HG02588 (cell line): ENCODE measurements around the gene PRR5.

Experiments
- ATAC-seq: cut with Tn5 transposase; IDR thresholded peaks from one replicate; pipeline ENCODE4 v1.9.1; 2021; ENCODE audit warnings: mild to moderate bottlenecking, moderate library complexity; ENCODE audit not compliant: unreplicated experiment

Gene PRR5

GRCh38 chr22:44711690-44712555 is 9.9 kb downstream of the PRR5 start:
- no peak for ATAC-seq

- no peak for ATAC-seq
These were observed 11.0 kb downstream of the PRR5 start for GRCh38 chr22:44712962-44713361.

DNA sequence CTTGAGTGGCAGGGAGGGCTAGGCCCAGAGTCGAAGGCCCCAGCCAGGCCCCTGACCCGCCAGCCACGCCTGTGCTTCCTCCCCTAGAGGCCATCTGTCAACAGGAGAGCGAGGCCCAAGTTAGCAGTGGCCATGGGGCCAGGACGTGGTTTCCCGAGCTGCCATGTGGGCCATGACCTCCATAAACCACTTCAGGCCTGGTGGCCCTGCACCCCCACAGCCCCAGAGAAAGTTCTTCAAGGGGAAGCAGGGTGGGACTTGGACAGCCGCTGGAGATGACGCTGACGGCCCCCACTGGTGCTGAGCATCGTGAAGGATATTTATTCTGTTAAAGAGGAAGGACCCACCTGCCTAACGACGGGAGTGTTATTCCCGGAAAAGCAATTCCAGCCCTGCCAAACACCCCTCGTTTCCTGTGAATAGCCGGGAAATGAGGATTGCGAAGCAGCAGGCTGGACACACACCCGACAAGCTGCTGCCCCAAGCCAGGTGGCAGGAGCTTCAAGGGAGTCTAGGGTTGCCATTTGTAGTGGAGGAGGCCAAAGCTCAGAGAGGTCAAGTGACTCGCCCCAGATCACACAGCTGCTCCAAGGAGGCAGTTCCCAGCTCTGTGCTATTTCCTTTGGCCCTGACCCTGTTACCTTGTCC is 12.8 kb downstream of the PRR5 start:
- ATAC-seq, result no peak

DNA sequence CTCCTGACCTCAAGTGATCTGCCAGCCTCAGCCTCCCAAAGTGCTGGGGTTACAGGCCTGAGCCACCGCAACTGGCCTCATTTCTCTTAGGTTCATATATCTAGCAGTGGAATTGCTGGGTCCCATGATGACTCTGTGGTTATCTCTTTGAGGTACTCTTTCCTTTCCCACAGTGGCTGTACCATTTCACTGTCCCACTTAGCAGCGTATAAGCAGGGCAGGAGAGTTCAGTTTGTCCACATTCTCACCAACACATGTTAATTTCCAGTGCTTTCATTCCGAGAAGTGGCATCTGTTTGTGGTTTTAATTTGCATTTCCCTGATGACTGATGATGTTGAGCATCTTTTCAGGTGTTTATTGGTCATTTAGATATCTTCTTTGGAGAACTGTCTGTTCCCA is 16.4 kb downstream of the PRR5 start:
- no peak for ATAC-seq

GRCh38 chr22:44719586-44720368 is 17.8 kb downstream of the PRR5 start:
- ATAC-seq, result no peak

GRCh38 chr22:44721213-44721612 is 19.2 kb downstream of the PRR5 start:
- no peak for ATAC-seq

- no peak for ATAC-seq
These were observed 20.6 kb downstream of the PRR5 start for GRCh38 chr22:44722611-44723010.

GRCh38 chr22:44723801-44724200 is 21.8 kb downstream of the PRR5 start:
- ATAC-seq, result no peak

DNA sequence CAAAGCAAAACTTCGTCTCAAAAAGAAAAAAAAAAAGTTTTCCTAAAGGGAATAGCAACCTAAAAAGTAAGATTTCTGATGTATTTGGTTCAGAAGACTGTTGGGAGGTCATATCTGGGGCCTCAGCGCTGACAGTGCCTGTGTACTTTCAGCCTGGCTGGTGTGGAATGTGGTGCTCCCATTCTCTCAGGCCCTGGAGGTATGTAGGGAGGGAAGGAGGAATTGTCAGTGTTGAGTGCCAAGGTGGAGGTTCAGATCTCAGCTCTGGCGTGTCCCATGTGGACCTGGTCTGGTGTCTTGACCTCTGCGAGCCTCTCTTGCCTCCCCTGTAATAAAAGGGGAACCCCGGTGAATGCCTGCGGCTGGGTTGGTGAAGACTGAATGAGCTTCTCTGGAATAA is 22.4 kb downstream of the PRR5 start:
- no peak for ATAC-seq

- no peak for ATAC-seq
These were observed 22.9 kb downstream of the PRR5 start for GRCh38 chr22:44724859-44725258.

DNA sequence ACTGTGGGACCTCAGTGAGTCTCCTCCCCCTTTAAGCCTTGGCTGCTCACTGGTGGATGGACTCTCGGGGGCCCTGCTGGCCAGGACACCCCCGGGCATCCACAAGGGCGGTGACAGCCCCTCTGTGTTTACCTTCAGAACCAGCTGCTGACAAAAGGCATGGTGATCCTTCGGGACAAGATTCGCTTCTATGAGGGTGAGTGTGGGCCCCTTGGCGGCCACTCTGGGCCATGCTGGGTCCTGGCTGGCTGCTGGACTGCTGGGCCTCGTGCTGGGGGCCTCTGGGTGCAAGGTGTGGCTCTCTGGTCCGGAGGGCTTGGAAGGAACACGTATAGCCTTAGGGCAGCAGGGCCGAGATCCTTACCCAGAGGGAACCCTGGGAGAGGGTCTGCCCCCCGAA is 24.4 kb downstream of the PRR5 start:
- ATAC-seq, result no peak

- no peak for ATAC-seq
These were observed 25.1 kb downstream of the PRR5 start for GRCh38 chr22:44727148-44727547.

DNA sequence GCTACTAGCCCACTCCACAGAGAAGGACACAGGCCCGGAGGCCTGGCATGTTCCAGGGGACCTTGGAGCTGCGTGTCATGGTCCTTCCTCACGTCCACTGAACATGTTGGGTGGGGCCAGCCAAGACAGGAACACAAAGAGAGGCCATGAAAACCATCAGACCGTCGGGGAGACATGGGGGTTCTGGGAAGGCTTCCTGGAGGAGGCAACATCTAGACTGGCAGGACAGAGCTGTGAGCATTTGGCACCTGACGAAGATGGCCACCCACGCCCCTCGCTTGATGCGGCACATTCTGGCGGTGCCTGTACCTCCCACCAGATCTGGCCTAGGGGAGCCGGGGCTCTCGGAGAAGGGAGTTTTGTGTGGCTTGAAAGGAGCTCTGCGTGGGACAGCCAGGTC is 25.7 kb downstream of the PRR5 start:
- ATAC-seq, result no peak

GRCh38 chr22:44728761-44729324 is 26.8 kb downstream of the PRR5 start:
- ATAC-seq, result no peak

DNA sequence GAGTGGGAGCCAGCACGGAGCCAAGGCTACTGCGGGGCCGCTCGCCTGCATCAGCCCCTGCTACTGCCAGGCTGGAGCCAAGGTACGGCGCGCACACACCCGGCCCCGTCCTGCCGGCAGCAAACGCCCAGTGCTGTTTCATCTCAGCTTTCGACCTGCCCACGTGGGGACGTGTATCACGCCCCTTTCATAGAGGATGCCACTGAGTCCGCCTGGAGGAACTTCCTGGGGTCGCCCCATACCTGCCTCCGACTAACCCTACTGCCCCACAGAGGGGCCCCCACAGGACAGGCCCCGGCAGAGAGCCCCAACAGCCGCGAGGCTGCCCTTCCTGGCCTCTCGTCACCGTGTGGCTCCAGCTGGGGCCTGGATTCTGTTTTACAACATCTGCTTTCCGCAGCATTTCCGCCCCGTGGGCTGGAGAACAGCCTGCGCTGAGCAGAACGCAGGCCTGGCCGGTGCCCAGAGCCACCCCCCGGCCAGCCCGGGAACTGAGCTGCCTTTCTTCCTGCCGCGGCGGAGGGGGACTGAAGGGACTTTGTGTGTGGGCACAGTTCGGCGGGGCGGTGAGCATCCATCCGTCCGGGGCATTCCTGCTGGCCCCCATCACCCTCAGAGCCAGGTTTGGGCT is 27.5 kb downstream of the PRR5 start:
- no peak for ATAC-seq

DNA sequence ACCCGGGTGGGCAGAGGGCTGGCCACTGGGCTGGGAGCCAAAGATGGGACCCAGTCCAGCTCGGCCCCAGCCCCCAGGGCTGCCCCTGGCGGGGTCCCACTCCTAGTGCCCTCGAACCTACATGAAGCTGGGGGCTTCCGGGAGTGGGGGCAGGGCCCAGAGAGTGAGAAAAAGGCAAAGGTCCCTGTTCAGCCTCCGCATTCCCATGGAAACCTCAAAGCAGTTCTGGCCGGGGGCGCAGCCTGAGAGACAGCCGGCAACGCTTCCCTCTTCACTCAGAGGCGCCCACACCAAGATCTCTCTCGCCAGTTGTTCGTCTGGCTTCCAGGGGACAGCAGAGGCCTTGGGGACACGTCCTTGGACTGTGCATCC is 28.0 kb downstream of the PRR5 start:
- ATAC-seq, result no peak

- no peak for ATAC-seq
These were observed 28.7 kb downstream of the PRR5 start for GRCh38 chr22:44730490-44731356.

DNA sequence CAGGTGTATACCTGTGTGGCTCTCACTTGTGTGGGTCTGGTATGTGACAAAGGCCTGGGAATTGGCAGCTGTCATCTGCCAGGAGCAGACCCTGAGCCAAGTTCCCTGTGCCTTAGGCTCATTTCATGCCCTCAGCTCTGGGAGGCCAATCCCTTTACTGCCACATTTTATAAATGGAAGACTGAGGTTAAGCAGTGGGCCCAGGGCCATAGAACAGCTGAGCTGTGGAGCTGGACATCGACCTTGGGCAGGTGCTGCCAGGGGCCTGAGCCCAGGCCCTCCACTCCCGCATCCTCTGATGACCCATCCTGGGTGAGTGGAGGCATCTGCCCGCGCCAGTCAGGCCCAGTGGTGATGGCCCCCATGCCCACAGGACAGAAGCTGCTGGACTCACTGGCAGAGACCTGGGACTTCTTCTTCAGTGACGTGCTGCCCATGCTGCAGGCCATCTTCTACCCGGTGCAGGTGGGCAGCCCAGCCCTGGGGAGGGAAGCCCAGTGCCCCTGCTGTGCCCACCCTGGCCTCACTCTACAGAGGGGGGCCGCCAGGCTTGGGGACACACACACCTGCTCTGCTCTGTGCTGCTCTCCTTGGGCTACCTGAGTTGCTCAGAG is 29.5 kb downstream of the PRR5 start:
- ATAC-seq, result no peak

DNA sequence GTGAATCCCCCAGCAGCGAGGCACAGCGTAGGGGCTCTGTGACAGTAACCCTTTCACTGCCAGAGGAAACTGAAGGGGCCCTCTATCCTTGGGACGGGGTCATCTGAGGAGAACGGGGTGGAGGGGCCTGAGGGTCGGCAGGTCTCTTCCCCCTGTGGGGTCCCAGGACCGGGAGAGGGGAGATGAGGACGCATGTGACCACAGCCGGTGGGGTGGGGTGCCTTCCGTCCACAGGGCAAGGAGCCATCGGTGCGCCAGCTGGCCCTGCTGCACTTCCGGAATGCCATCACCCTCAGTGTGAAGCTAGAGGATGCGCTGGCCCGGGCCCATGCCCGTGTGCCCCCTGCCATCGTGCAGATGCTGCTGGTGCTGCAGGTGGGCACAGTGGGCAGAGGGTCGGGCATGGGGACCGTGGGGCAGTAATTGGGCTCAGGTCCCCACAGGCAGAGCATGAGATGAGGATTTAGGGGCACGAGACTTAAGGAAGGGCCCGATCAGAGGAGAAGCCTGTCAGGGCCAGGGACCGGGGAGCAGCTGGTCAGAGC is 30.1 kb downstream of the PRR5 start:
- no peak for ATAC-seq
